ENCODE results near the gene DGCR8.
A peak's percentile ranks its signal among the peaks of the same experiment; 100 is the strongest.

Gene DGCR8

DNA sequence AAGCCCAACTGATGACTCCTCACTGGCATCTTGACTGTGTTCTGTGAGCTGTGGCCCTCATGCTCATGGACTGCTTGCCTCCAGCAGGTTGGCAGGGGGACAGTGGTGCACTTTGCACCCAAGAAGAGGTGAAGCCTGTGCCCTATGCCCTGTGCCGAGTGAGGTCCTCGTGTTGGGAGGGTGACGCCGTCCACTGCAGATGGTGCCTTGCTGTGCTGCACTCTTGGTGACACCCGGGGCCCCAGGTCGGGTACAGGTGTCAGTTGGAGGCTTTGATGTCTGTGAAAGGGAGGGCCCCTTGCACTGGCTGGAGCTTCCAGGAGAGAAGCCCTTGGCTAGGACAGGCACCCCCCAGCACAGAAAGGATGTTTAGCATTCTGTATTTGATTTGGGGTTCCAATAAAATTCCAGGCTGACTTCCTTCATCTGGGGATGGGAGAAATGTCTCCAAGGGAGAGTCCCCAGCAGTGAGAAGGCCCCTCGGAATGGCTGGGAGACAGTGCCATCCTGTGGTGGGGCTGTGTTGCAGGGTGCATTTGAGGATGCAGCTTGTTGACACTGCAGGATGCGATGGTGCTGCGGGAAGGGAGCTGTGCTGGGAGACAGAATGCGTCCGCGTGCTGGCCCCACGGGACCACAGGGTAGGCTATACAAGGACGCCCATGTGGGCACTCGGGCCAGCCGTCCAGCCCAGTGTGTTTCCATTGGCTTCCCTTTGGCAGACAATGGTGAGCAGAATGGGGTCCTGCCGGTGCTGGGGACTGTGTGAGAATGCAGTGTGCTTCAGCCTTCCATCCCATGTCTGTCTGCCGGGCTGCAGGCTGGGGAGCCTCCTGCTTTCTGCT, 49.1 kb downstream of the DGCR8 start:
- H3K9ac ChIP-seq (ENCODE audit: low read depth, low read length, poor library complexity) = peak overlapping the region; percentile 50
- DNase-seq (ENCODE audit: low spot score) = no peak
- H4K8ac ChIP-seq (ENCODE audit: low read depth, low read length) = peak overlapping the region; percentile 57
- no peak overlapping the region for H2BK120ac ChIP-seq (ENCODE audit: low read depth, low read length)
- H2BK15ac ChIP-seq (ENCODE audit: low read length) = no peak overlapping the region
- peak overlapping the region; percentile 45 for H3K18ac ChIP-seq (ENCODE audit: low read length)
- H3K36me3 ChIP-seq (replicated peaks in 1 of 2; ENCODE audit: control insufficient read depth in 2 of 2, insufficient read depth in 2 of 2, low read length in 2 of 2) = peaks cover 33 to 43% of the 10 kb centered on the region in 2 donors
- H3K23ac ChIP-seq (ENCODE audit: low read depth, low read length, poor library complexity) = peak overlapping the region; percentile 96
- H2AFZ ChIP-seq (ENCODE audit: low read length) = no peak overlapping the region
- no peak overlapping the region for H3K4me3 ChIP-seq (ENCODE audit: low read length in 2 of 2)
- peaks cover 0 to 2% of the 10 kb centered on the region in 2 donors for H3K9me3 ChIP-seq (replicated peaks in 1 of 2; ENCODE audit: control insufficient read depth in 2 of 2, insufficient read depth in 1 of 2, low read depth in 1 of 2, low read length in 2 of 2)
- H4K91ac ChIP-seq (ENCODE audit: low read depth, low read length, poor library complexity) = no peak overlapping the region
- peaks cover 10% of the 10 kb centered on the region for H3K79me1 ChIP-seq (ENCODE audit: low read depth, low read length)
- H3K4me2 ChIP-seq (ENCODE audit: insufficient read depth, low read length, poor library complexity, severe bottlenecking) = no peak overlapping the region
- H3K27ac ChIP-seq (replicated peaks; ENCODE audit: low read length) = no peak overlapping the region
- WGBS, 2 donors (ENCODE audit: extremely low coverage in 2 of 2, insufficient read length in 2 of 2, insufficient replicate concordance in 1 of 2) = no CpG with 5 or more reads among the region's 18 CpGs
- no peak overlapping the region for H2BK12ac ChIP-seq (ENCODE audit: low read length)
- no peak overlapping the region for H2AK5ac ChIP-seq (ENCODE audit: low read depth, low read length)
- H3K14ac ChIP-seq (ENCODE audit: low read length) = no peak overlapping the region
- no peaks in the 10 kb centered on the region for H3K27me3 ChIP-seq (ENCODE audit: control insufficient read depth in 3 of 3, insufficient read depth in 3 of 3, low read depth in 1 of 3, low read length in 3 of 3)
- no peak overlapping the region for H3K4ac ChIP-seq (ENCODE audit: low read length)
- H3K4me1 ChIP-seq (ENCODE audit: control insufficient read depth in 2 of 2, insufficient read depth in 1 of 2, low read depth in 1 of 2, low read length in 2 of 2) = peaks cover 8 to 14% of the 10 kb centered on the region in 2 donors
- H2BK5ac ChIP-seq (ENCODE audit: low read length) = peak overlapping the region; percentile 32

DNA sequence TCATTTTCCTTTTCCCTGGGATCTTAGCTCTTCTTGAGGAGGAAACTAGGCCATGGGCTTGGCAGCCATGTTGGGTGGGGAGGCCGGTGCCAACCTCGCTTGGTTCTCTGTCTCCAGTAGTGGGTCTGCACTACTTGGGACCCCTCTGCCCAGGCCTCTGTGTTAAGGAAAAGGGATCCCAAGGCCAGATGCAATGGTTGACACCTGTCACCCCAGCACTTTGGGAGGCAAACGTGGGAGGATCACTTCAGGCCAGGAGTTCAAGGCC, 49.6 kb downstream of the DGCR8 start:
- DNase-seq (ENCODE audit: low spot score) = no peak
- Histone ChIP-seq H3K79me1 (ENCODE audit: low read depth, low read length) (peaks cover 11% of the 10 kb centered on the region), H3K4me3 (ENCODE audit: low read length in 2 of 2) (no peak overlapping the region), H2AFZ (ENCODE audit: low read length) (no peak overlapping the region), H3K4me1 (ENCODE audit: control insufficient read depth in 2 of 2, insufficient read depth in 1 of 2, low read depth in 1 of 2, low read length in 2 of 2) (peaks cover 8 to 14% of the 10 kb centered on the region in 2 donors), H4K8ac (ENCODE audit: low read depth, low read length) (peak overlapping the region; percentile 57), H2AK5ac (ENCODE audit: low read depth, low read length) (no peak overlapping the region), H3K36me3 (replicated peaks in 1 of 2; ENCODE audit: control insufficient read depth in 2 of 2, insufficient read depth in 2 of 2, low read length in 2 of 2) (peaks cover 29 to 37% of the 10 kb centered on the region in 2 donors), H2BK5ac (ENCODE audit: low read length) (peak overlapping the region; percentile 32), H3K27ac (replicated peaks; ENCODE audit: low read length) (no peak overlapping the region), H3K23ac (ENCODE audit: low read depth, low read length, poor library complexity) (peak overlapping the region; percentile 96), H2BK15ac (ENCODE audit: low read length) (no peak overlapping the region), H3K27me3 (ENCODE audit: control insufficient read depth in 3 of 3, insufficient read depth in 3 of 3, low read depth in 1 of 3, low read length in 3 of 3) (no peaks in the 10 kb centered on the region), H3K4ac (ENCODE audit: low read length) (no peak overlapping the region), H2BK120ac (ENCODE audit: low read depth, low read length) (no peak overlapping the region), H3K4me2 (ENCODE audit: insufficient read depth, low read length, poor library complexity, severe bottlenecking) (no peak overlapping the region), H3K9me3 (replicated peaks in 1 of 2; ENCODE audit: control insufficient read depth in 2 of 2, insufficient read depth in 1 of 2, low read depth in 1 of 2, low read length in 2 of 2) (peaks cover 0 to 4% of the 10 kb centered on the region in 2 donors), H2BK12ac (ENCODE audit: low read length) (no peak overlapping the region), H3K14ac (ENCODE audit: low read length) (no peak overlapping the region), H3K9ac (ENCODE audit: low read depth, low read length, poor library complexity) (peak overlapping the region; percentile 40), H4K91ac (ENCODE audit: low read depth, low read length, poor library complexity) (no peak overlapping the region), H3K18ac (ENCODE audit: low read length) (peak overlapping the region; percentile 45)
- no CpG with 5 or more reads among the region's 3 CpGs for WGBS, 2 donors (ENCODE audit: extremely low coverage in 2 of 2, insufficient read length in 2 of 2, insufficient replicate concordance in 1 of 2)

DNA sequence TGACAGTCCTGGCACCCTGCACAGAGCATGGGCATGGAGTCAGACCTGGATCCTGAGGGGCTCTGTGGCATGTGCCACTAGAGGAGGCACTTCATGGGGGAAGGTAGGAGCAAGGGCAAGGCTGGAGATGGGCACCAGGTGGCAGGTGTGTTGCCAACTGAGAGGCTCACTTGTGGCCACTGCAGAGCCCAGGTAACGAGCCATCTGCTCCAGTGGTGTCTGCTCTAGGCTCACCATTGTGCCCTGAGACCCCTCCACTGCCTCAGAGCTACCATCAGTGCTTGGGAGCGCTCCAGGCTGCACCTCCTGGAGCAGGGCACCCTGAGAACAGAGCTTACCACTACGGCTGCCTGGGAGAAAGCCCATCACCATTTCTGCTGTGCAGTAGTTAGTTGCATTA, 50.3 kb downstream of the DGCR8 start:
- no peak overlapping the region for H3K4me2 ChIP-seq (ENCODE audit: insufficient read depth, low read length, poor library complexity, severe bottlenecking)
- H4K8ac ChIP-seq (ENCODE audit: low read depth, low read length) = no peak overlapping the region
- peaks cover 8 to 14% of the 10 kb centered on the region in 2 donors for H3K4me1 ChIP-seq (ENCODE audit: control insufficient read depth in 2 of 2, insufficient read depth in 1 of 2, low read depth in 1 of 2, low read length in 2 of 2)
- H2AFZ ChIP-seq (ENCODE audit: low read length) = peak overlapping the region; percentile 94
- peak overlapping the region; percentile 85 for H3K23ac ChIP-seq (ENCODE audit: low read depth, low read length, poor library complexity)
- peaks cover 11% of the 10 kb centered on the region for H3K79me1 ChIP-seq (ENCODE audit: low read depth, low read length)
- peak overlapping the region in 1 of 2 donors; percentile 84 for H3K4me3 ChIP-seq (ENCODE audit: low read length in 2 of 2)
- no peak overlapping the region for H3K4ac ChIP-seq (ENCODE audit: low read length)
- peaks cover 0 to 4% of the 10 kb centered on the region in 2 donors for H3K9me3 ChIP-seq (replicated peaks in 1 of 2; ENCODE audit: control insufficient read depth in 2 of 2, insufficient read depth in 1 of 2, low read depth in 1 of 2, low read length in 2 of 2)
- no peak overlapping the region for H3K18ac ChIP-seq (ENCODE audit: low read length)
- no peak for DNase-seq (ENCODE audit: low spot score)
- WGBS, 2 donors (ENCODE audit: extremely low coverage in 2 of 2, insufficient read length in 2 of 2, insufficient replicate concordance in 1 of 2) = no CpG with 5 or more reads among the region's 3 CpGs
- H3K14ac ChIP-seq (ENCODE audit: low read length) = no peak overlapping the region
- H3K9ac ChIP-seq (ENCODE audit: low read depth, low read length, poor library complexity) = no peak overlapping the region
- H3K27me3 ChIP-seq (ENCODE audit: control insufficient read depth in 3 of 3, insufficient read depth in 3 of 3, low read depth in 1 of 3, low read length in 3 of 3) = no peaks in the 10 kb centered on the region
- peak overlapping the region; percentile 28 for H3K27ac ChIP-seq (replicated peaks; ENCODE audit: low read length)
- H4K91ac ChIP-seq (ENCODE audit: low read depth, low read length, poor library complexity) = no peak overlapping the region
- H2BK5ac ChIP-seq (ENCODE audit: low read length) = no peak overlapping the region
- H2AK5ac ChIP-seq (ENCODE audit: low read depth, low read length) = peak overlapping the region; percentile 88
- peak overlapping the region; percentile 93 for H2BK120ac ChIP-seq (ENCODE audit: low read depth, low read length)
- H2BK15ac ChIP-seq (ENCODE audit: low read length) = no peak overlapping the region
- peaks cover 25 to 31% of the 10 kb centered on the region in 2 donors for H3K36me3 ChIP-seq (replicated peaks in 1 of 2; ENCODE audit: control insufficient read depth in 2 of 2, insufficient read depth in 2 of 2, low read length in 2 of 2)
- H2BK12ac ChIP-seq (ENCODE audit: low read length) = peak overlapping the region; percentile 65

DNA sequence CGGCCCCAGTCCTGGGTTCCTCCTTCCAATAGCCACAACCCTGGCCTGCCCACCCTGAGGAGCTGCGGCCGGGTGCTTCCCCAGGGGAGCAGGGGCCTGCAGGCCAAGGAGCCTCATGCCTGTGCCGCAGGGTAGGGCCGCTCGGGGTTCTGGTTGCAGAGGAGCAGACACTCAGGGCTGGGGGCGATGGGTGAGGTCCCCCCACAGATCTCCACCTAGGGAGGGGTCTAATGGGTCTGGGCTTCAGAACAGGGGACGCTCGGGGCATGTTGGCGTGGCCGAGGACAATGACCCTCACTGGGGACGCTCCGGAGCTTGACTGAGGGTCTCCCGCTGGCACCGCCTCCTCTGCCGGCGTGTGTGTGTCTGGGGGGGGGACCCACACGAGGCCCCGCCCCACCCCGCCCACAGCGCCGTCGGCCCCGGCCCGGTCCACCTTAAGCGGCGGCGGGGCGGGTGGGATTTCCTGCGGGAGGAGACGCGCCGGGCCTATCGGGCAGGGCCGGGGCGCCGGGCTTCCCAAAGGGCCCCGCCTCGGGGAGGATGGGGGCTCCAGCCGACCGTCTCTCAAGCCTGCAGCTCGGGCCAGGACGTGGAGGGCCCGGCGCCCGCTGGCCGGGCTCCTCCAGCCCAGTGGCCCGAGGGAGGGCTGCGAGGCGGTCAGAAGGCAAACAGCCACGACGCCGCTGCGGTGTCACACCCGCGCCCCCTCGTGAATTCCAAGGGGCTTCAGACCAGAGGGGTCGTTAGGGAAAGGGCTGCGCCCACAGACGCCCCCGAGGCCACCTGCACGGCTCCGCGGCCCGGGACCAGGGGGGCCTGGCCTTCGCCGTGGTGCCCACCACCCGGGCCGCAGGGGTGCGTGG, 50.9 kb downstream of the DGCR8 start:
- Histone ChIP-seq H3K23ac (ENCODE audit: low read depth, low read length, poor library complexity) (peak overlapping the region; percentile 85), H3K36me3 (replicated peaks in 1 of 2; ENCODE audit: control insufficient read depth in 2 of 2, insufficient read depth in 2 of 2, low read length in 2 of 2) (peaks cover 18 to 25% of the 10 kb centered on the region in 2 donors), H4K91ac (ENCODE audit: low read depth, low read length, poor library complexity) (no peak overlapping the region), H4K8ac (ENCODE audit: low read depth, low read length) (no peak overlapping the region), H2BK120ac (ENCODE audit: low read depth, low read length) (peak overlapping the region; percentile 93), H3K18ac (ENCODE audit: low read length) (peak overlapping the region; percentile 97), H3K4me3 (ENCODE audit: low read length in 2 of 2) (peak overlapping the region; percentile 84 to 97), H2BK5ac (ENCODE audit: low read length) (no peak overlapping the region), H3K4ac (ENCODE audit: low read length) (peak overlapping the region; percentile 40), H2BK15ac (ENCODE audit: low read length) (peak overlapping the region; percentile 85), H3K79me1 (ENCODE audit: low read depth, low read length) (peaks cover 14% of the 10 kb centered on the region), H3K27ac (replicated peaks; ENCODE audit: low read length) (peak overlapping the region; percentile 82), H2AK5ac (ENCODE audit: low read depth, low read length) (peak overlapping the region; percentile 88), H3K4me1 (ENCODE audit: control insufficient read depth in 2 of 2, insufficient read depth in 1 of 2, low read depth in 1 of 2, low read length in 2 of 2) (peaks cover 8 to 14% of the 10 kb centered on the region in 2 donors), H3K27me3 (ENCODE audit: control insufficient read depth in 3 of 3, insufficient read depth in 3 of 3, low read depth in 1 of 3, low read length in 3 of 3) (no peaks in the 10 kb centered on the region), H2AFZ (ENCODE audit: low read length) (peak overlapping the region; percentile 94), H3K9ac (ENCODE audit: low read depth, low read length, poor library complexity) (peak overlapping the region; percentile 77), H3K9me3 (replicated peaks in 1 of 2; ENCODE audit: control insufficient read depth in 2 of 2, insufficient read depth in 1 of 2, low read depth in 1 of 2, low read length in 2 of 2) (peaks cover 0 to 4% of the 10 kb centered on the region in 2 donors), H2BK12ac (ENCODE audit: low read length) (peak overlapping the region; percentile 65), H3K4me2 (ENCODE audit: insufficient read depth, low read length, poor library complexity, severe bottlenecking) (peak overlapping the region; percentile 94), H3K14ac (ENCODE audit: low read length) (peak overlapping the region; percentile 21)
- no CpG with 5 or more reads among the region's 70 CpGs for WGBS, 2 donors (ENCODE audit: extremely low coverage in 2 of 2, insufficient read length in 2 of 2, insufficient replicate concordance in 1 of 2)
- peak; percentile 74 for DNase-seq (ENCODE audit: low spot score)

Measured in neuronal stem cell (in vitro differentiated cells).